HepG2 (cell line): ENCODE results near the gene PSEN2. TPM values are rescaled to one million over a fixed set of nuclear protein-coding genes. Genes with fewer than 3 reads are reported as not detected.
A peak's percentile ranks its signal among the peaks of the same experiment; 100 is the strongest.

Experiments used
- AGO2 ChIP-seq: fragments of 200-400 bp; formaldehyde crosslinking; optimal IDR thresholded peaks from 2 replicates; pipeline ENCODE3; 2017; ENCODE audit warnings: mild to moderate bottlenecking, low read depth, low read length, moderate library complexity
- ASH2L ChIP-seq: fragments of 300-600, 200-600 bp; sonication (generic); IDR thresholded peaks from 2 replicates; pipeline ENCODE4 v1.7.0; 2017; ENCODE audit warnings: low read depth, mild to moderate bottlenecking, moderate library complexity, mixed read lengths, low read length; ENCODE audit not compliant: insufficient read length
- ATM ChIP-seq: fragments of 450-650 bp; IDR thresholded peaks from 2 replicates; pipeline ENCODE4 v1.7.1; 2017; ENCODE audit warnings: mild to moderate bottlenecking, borderline replicate concordance
- CEBPB ChIP-seq: IDR thresholded peaks from 2 replicates; pipeline ENCODE4 v1.6.1; 2011; ENCODE audit warnings: low read depth, low read length, improper control_type of control experiment, borderline replicate concordance
- FOXK2 ChIP-seq: fragments of 450-650 bp; IDR thresholded peaks from 2 replicates; pipeline ENCODE4 v1.6.1; 2016
- HOXA3 ChIP-seq: sonication (generic); formaldehyde crosslinking; IDR thresholded peaks from 2 replicates; pipeline ENCODE4 v1.5.0; 2020; ENCODE audit warnings: missing genetic modification reagents
- KMT2B ChIP-seq: IDR thresholded peaks from 2 replicates; pipeline ENCODE4 v1.6.1; 2016; ENCODE audit warnings: missing genetic modification reagents, missing compliant biosample characterization
- PTBP1 ChIP-seq: fragments of 200-400 bp; formaldehyde crosslinking; IDR thresholded peaks from 2 replicates; pipeline ENCODE4 v1.6.1; 2018; ENCODE audit warnings: low read length, low read depth; ENCODE audit not compliant: poor library complexity, severe bottlenecking
- RBM39 ChIP-seq: fragments of 200-400 bp; formaldehyde crosslinking; IDR thresholded peaks from one replicate; pipeline ENCODE4 v1.6.1; 2018; ENCODE audit warnings: antibody characterized with exemption, mild to moderate bottlenecking, low read depth, low read length; ENCODE audit not compliant: poor library complexity, severe bottlenecking
- SCMH1 ChIP-seq: sonication (generic); formaldehyde crosslinking; IDR thresholded peaks from 2 replicates; pipeline ENCODE4 v1.9.0; 2021; ENCODE audit warnings: missing genetic modification reagents, mild to moderate bottlenecking, borderline replicate concordance
- TARDBP ChIP-seq: sonication (generic); formaldehyde crosslinking; IDR thresholded peaks from 2 replicates; pipeline ENCODE4 v1.8.0; 2022; ENCODE audit warnings: mild to moderate bottlenecking, missing genetic modification reagents
- TCF7L2 ChIP-seq: IDR thresholded peaks from 2 replicates; pipeline ENCODE4 v1.6.1; 2011; ENCODE audit warnings: mild to moderate bottlenecking, low read depth, low read length, moderate library complexity
- XBP1 ChIP-seq: sonication (generic); formaldehyde crosslinking; IDR thresholded peaks from 2 replicates; pipeline ENCODE4 v1.5.0; 2020; ENCODE audit warnings: missing genetic modification reagents
- ZBTB43 ChIP-seq: sonication (generic); formaldehyde crosslinking; conservative IDR thresholded peaks from 2 replicates; pipeline ENCODE4 v1.4.0; 2020; ENCODE audit warnings: missing genetic modification reagents
- ZNF138 ChIP-seq: sonication (generic); formaldehyde crosslinking; IDR thresholded peaks from 2 replicates; pipeline ENCODE4 v1.5.0; 2020; ENCODE audit warnings: mild to moderate bottlenecking, low read depth, missing genetic modification reagents
- ZNF251 ChIP-seq: sonication (generic); formaldehyde crosslinking; IDR thresholded peaks from 2 replicates; pipeline ENCODE4 v1.9.0; 2021; ENCODE audit warnings: mild to moderate bottlenecking, missing genetic modification reagents
- ZNF343 ChIP-seq: sonication (generic); formaldehyde crosslinking; IDR thresholded peaks from 2 replicates; pipeline ENCODE4 v1.4.0; 2020; ENCODE audit warnings: mild to moderate bottlenecking, missing genetic modification reagents
- ZNF407 ChIP-seq: sonication (generic); formaldehyde crosslinking; IDR thresholded peaks from one replicate; pipeline ENCODE4 v1.5.1; 2020; ENCODE audit warnings: mild to moderate bottlenecking, missing genetic modification reagents; ENCODE audit errors: not compliant biosample characterization
- ZNF547 ChIP-seq: sonication (generic); formaldehyde crosslinking; IDR thresholded peaks from 2 replicates; pipeline ENCODE4 v1.5.1; 2020; ENCODE audit warnings: mild to moderate bottlenecking, missing genetic modification reagents
- ZNF619 ChIP-seq: sonication (generic); formaldehyde crosslinking; IDR thresholded peaks from 2 replicates; pipeline ENCODE4 v1.4.0; 2020; ENCODE audit warnings: mild to moderate bottlenecking, missing genetic modification reagents
- ZNF7 ChIP-seq: IDR thresholded peaks from 2 replicates; pipeline ENCODE4 v1.6.1; 2016; ENCODE audit warnings: missing biosample characterization, missing genetic modification reagents
- ZNF782 ChIP-seq: sonication (generic); formaldehyde crosslinking; IDR thresholded peaks from 2 replicates; pipeline ENCODE4 v1.4.0; 2020; ENCODE audit warnings: missing genetic modification reagents, mild to moderate bottlenecking, borderline replicate concordance
- polyA plus RNA-seq, 8 experiments: library from polyadenylated mRNA; depleted of rRNA in 3 of 8; stranded (reverse) in 7 of 8; unstranded in 1 of 8; fragments of >200 nt; fragmentation: Illumina TruSeq in 4 of 8; extraction: Trizol in 4 of 8; gene quantifications; 2 replicates each; pipeline versions ENCODE4 v1.2.1 to v1.2.3, GENCODE V29; 2011 to 2016; ENCODE audit warnings: low read depth in 4 of 8, missing spikeins in 1 of 8, mixed read lengths in 1 of 8; ENCODE audit not compliant: insufficient read depth in 1 of 8
- total RNA-seq, 5 experiments: library from RNA; depleted of rRNA; stranded (reverse); fragments of >200 nt; fragmentation: Illumina TruSeq; extraction: Trizol; gene quantifications; 2 replicates each; pipeline ENCODE4 v1.2.3, GENCODE V29; 2016; ENCODE audit warnings: low read depth in 1 of 5

The PSEN2 gene
- total and polyA plus RNA-seq, 2 of the 13 experiments (the other 11 are each of a cell fraction or from before 2014, with no cell fraction given) = 5.9 to 13.1 TPM

GRCh38 chr1:226945106-226945857 is 74.9 kb downstream of the PSEN2 start (continued):
- TF ChIP-seq KMT2B = no peak
- no peak for TF ChIP-seq ZNF343 (CRISPR knock-in tag)
- TF ChIP-seq ASH2L = peak; percentile 67
- TF ChIP-seq ZNF251 = no peak
- no peak for TF ChIP-seq AGO2
- no peak for TF ChIP-seq ATM
- TF ChIP-seq ZNF7 (CRISPR knock-in tag) = no peak
- TF ChIP-seq FOXK2 = peak; percentile 97
- peak; percentile 20; the same call in 1 of the 2 replicates for TF ChIP-seq TARDBP (CRISPR knock-in tag)
- TF ChIP-seq ZNF138 (CRISPR knock-in tag) = no peak
- TF ChIP-seq CEBPB = no peak
- no peak for TF ChIP-seq SCMH1 (CRISPR knock-in tag)
- TF ChIP-seq HOXA3 (CRISPR knock-in tag) = peak; percentile 79; the same call in 1 of the 2 replicates
- no peak for TF ChIP-seq ZNF407 (CRISPR knock-in tag)
- no peak for TF ChIP-seq ZNF782 (CRISPR knock-in tag)
- 0 out of 2 replicates have a peak, but pooled peaks have one; percentile 22 for TF ChIP-seq ZNF619
- no peak for TF ChIP-seq ZNF547 (CRISPR knock-in tag)
- TF ChIP-seq RBM39 = no peak
- TF ChIP-seq TCF7L2 = no peak
- no peak; the same call in 1 of the 2 replicates for TF ChIP-seq ZBTB43
- TF ChIP-seq XBP1 (CRISPR knock-in tag) = no peak
- no peak for TF ChIP-seq PTBP1
